Endothelial cell of umbilical vein (primary cell): Measurements from ENCODE around the gene RNU5D-1.
"Not testable (repeated sequence)": the region's sequence is repeated elsewhere in the genome, so short reads cannot be mapped to it uniquely, and the experiment has no call there.

Source experiments
- CTCF ChIP-seq, 2 donors: IDR thresholded peaks; 1 replicate in 1 of 2; 2 replicates in 1 of 2; pipeline ENCODE4 v1.5.1; 2011; ENCODE audit warnings: low read length in 2 of 2, mild to moderate bottlenecking in 2 of 2, moderate library complexity in 2 of 2, control low read depth in 1 of 2, inconsistent platforms in 1 of 2, low read depth in 1 of 2; ENCODE audit not compliant: insufficient read depth in 1 of 2; ENCODE audit errors: extremely low read depth in 1 of 2
- MAX ChIP-seq: IDR thresholded peaks from 2 replicates; pipeline ENCODE4 v1.6.1; 2011; ENCODE audit not compliant: insufficient read depth, insufficient read length

GRCh38 chr1:44766421-44766820, 35.5 kb upstream of the RNU5D-1 start:
- not testable (repeated sequence) for TF ChIP-seq CTCF (IDR thresholded peaks at IDR 0.05; ENCODE audit: extremely low read depth in 1 of 2, insufficient read depth in 1 of 2, low read depth in 1 of 2, low read length in 2 of 2); MAX
